GM19025 (cell line): ENCODE data around the gene TEX35.

Source experiments
- ATAC-seq: cut with Tn5 transposase; IDR thresholded peaks from one replicate; pipeline ENCODE4 v1.9.1; 2021; ENCODE audit warnings: mild to moderate bottlenecking, low read depth, moderate library complexity; ENCODE audit not compliant: unreplicated experiment

Gene TEX35

DNA sequence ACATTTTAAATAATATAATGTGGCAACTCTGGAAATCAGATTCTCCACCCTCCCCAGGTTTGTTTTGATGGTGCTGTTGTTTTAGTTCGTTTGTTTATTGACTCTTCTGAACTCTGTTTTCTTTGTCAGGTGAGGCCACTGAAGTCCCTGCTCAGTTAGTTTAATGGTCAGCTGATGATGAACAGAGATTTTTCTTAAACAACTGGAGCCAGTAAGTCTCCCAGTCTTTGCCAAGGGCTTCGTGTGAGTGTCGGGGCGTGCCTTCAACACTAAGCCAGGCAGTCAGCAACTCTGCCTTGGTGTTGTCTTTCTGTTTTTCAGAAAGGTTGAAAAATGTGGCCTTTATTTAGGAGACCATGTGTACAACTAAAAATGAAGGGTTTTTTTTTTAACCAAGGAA, 58.9 kb downstream of the TEX35 start:
- ATAC-seq = no peak
